HG02678 (cell line): ENCODE measurements around the gene RGS10.
A peak's percentile ranks its signal among the peaks of the same experiment; 100 is the strongest.

Source experiments
- ATAC-seq: cut with Tn5 transposase; IDR thresholded peaks from one replicate; pipeline ENCODE4 v1.9.1; 2021; ENCODE audit warnings: mild to moderate bottlenecking, moderate library complexity; ENCODE audit not compliant: unreplicated experiment

The RGS10 gene

GRCh38 chr10:119520283-119520682, 22.2 kb downstream of the RGS10 start:
- no peak for ATAC-seq

GRCh38 chr10:119518936-119519335, 23.6 kb downstream of the RGS10 start:
- no peak for ATAC-seq

GRCh38 chr10:119518176-119518575, 24.3 kb downstream of the RGS10 start:
- peak; percentile 27 for ATAC-seq

- peak; percentile 64 for ATAC-seq
Observed at GRCh38 chr10:119517235-119518141, 25.0 kb downstream of the RGS10 start.

GRCh38 chr10:119516381-119517234, 25.9 kb downstream of the RGS10 start:
- ATAC-seq: peak; percentile 78

GRCh38 chr10:119515511-119516045, 26.9 kb downstream of the RGS10 start:
- no peak for ATAC-seq

GRCh38 chr10:119514819-119515218, 27.7 kb downstream of the RGS10 start:
- no peak for ATAC-seq

- ATAC-seq: no peak
Observed at GRCh38 chr10:119511828-119512515, 30.5 kb downstream of the RGS10 start.

- ATAC-seq: no peak
Observed at GRCh38 chr10:119509909-119510451, 32.5 kb downstream of the RGS10 start.

GRCh38 chr10:119507115-119507514, 35.4 kb downstream of the RGS10 start:
- no peak for ATAC-seq

- ATAC-seq: no peak
Observed at GRCh38 chr10:119505588-119506315, 36.8 kb downstream of the RGS10 start.

GRCh38 chr10:119505131-119505551, 37.4 kb downstream of the RGS10 start:
- no peak for ATAC-seq

GRCh38 chr10:119504651-119505050, 37.9 kb downstream of the RGS10 start:
- ATAC-seq: no peak

- ATAC-seq: no peak
Observed at GRCh38 chr10:119503821-119504220, 38.7 kb downstream of the RGS10 start.

- peak; percentile 3 for ATAC-seq
Observed at GRCh38 chr10:119502618-119503155, 39.8 kb downstream of the RGS10 start.

- peak; percentile 73 for ATAC-seq
Observed at GRCh38 chr10:119502209-119502608, 40.3 kb downstream of the RGS10 start.

GRCh38 chr10:119501690-119502089, 40.8 kb downstream of the RGS10 start:
- ATAC-seq: peak; percentile 17

GRCh38 chr10:119500821-119501220, 41.7 kb downstream of the RGS10 start:
- ATAC-seq: no peak

GRCh38 chr10:119500123-119500795, 42.3 kb downstream of the RGS10 start:
- no peak for ATAC-seq
